HL-60/S4 (cell line): Measurements from ENCODE around the gene MUC5B.

Source experiments
- in situ Hi-C: fragments of 300-500 bp; cut with MboI; formaldehyde crosslinking; loops from 2 replicates; pipeline ENCODE4 v1.14.3; 2022; ENCODE audit warnings: low sequenced_read_pairs

MUC5B gene

DNA sequence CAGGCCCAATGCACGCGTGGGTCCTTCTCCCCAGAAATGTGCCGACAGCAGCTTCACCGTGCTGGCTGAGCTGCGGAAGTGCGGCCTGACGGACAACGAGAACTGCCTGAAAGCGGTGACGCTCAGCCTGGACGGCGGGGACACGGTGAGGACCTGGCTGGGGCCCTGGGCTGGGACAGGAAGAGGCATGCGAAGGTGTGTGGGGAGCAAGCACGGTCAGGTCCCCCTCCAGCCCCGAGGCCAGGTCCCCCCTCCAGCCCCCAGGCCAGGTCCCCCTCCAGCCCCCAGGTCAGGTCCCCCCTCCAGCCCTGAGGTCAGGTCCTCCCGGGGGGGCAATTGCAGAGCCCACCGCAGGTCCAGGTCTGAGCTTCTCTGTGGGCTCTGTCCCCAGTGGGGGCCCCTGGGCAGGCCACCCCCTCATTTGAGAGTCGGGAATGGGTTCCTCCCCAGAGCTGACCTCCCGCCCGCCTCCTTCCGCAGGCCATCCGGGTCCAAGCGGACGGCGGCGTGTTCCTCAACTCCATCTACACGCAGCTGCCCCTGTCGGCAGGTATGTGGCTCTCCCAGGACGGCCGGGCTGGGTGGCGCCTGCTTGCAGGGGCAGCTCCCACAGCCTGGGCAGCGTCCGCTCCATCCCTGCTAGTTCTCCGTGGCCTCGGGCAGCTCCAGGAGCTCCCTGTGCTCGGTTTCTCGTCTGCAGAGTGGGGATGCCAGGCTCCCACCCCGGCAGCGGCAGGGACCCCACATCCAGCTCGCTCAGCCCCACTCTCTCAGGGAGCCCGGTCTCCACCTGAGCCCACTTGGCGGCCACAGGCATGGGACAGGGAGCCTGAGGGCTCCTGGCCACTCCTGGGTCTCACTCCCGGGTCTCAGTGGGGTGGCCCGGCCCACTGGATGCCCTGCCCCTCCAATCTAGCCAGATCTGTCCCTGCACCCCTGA, 7.9 kb downstream of the MUC5B start:
- in situ Hi-C loops = no loop called here

DNA sequence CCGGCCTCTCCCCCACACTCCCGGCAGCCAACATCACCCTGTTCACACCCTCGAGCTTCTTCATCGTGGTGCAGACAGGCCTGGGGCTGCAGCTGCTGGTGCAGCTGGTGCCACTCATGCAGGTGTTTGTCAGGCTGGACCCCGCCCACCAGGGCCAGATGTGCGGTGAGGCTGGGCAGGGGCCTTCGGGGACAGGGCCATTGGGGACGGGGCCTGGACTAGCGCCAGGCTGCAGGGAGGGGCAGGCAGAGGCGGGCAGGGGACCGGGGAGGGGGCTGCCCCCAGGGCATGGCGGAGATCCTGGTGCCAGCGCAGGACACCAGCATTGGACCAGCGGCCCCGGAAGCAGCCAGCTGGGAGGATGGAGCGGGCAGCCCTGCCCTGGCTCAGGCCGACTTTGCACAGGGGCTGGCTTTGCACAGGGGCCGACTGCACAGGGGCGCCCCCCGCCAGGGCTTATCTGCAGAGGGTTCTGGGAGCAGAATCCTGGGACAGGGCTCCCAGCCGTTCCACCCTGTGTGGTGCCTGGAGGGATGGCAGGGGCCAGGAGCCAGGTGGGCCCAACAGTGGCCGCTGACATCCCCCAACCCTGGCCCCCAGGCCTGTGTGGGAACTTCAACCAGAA, 8.6 kb downstream of the MUC5B start:
- in situ Hi-C loops = no loop called here

DNA sequence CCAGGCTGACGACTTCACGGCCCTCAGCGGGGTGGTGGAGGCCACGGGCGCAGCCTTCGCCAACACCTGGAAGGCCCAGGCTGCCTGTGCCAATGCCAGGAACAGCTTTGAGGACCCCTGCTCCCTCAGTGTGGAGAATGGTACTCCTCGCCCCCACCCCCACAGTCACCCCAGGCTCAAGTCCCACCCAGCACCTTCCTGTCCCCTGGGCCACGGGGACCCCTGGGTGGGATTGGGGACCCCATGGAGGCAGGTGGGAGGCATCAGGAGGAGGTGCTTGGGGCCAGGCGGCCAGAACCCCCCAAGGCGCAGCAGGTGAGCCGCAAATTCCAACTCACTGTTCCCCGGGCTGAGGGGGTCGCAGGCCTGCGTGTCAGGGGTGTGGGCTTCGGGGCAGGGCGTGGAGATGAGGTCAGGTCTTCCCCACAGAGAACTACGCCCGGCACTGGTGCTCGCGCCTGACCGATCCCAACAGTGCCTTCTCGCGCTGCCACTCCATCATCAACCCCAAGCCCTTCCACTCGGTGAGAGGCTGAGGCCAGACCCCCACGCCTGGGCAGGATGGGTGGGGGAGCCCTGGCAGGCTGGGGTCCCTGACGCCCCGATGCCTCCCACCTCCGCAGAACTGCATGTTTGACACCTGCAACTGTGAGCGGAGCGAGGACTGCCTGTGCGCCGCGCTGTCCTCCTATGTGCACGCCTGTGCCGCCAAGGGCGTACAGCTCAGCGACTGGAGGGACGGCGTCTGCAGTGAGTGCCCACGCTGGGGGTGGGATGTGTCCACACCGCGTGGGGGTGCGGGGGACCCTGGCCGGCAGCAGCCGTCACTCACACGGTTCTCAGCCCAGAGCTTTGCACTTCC, 9.4 kb downstream of the MUC5B start:
- in situ Hi-C loops = no loop called here

DNA sequence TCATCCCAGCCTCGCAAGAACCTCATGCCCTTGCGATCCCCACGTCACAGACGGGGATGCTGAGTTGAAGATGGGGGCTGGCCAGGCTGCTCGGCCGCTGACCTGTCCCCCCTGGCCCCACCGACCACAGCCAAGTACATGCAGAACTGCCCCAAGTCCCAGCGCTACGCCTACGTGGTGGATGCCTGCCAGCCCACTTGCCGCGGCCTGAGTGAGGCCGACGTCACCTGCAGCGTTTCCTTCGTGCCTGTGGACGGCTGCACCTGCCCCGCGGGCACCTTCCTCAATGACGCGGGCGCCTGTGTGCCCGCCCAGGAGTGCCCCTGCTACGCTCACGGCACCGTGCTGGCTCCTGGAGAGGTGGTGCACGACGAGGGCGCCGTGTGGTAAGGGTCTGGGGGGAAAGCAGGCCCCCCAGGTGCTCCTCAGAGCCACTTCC, 10.0 kb downstream of the MUC5B start:
- in situ Hi-C loops = no loop called here

DNA sequence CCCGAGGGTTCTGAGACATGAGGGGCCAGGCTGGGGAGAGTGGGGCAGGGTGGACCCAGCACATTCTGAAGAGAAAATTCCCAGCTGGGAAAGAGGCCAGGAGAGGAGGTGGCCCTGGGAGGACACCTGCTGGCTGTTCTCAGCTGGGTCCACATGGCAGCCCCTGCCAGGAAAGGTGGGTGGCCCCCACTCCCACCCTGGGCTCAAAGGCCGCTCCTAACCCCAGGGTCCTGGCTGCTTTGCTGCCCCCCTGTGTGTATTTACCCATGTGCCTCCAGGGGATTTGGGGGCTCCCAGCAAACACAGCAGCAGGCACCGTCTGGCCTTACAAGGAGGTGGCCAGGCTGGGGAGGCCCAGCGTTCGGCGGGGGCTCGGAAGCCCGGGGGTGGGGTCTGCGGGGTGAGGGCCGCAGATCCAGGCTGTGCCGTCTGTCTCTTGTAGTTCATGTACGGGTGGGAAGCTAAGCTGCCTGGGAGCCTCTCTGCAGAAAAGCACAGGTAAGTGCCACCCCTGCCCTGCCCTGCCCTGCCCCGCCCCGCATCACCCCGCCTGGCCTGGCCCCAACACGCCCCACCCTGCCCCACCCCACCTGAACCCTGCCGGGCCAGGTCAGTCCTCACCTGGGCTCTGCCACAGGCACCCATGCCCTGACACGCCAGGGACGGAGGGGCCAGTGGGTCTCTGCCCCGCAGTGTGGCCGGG, 10.6 kb downstream of the MUC5B start:
- in situ Hi-C loops = no loop called here

DNA sequence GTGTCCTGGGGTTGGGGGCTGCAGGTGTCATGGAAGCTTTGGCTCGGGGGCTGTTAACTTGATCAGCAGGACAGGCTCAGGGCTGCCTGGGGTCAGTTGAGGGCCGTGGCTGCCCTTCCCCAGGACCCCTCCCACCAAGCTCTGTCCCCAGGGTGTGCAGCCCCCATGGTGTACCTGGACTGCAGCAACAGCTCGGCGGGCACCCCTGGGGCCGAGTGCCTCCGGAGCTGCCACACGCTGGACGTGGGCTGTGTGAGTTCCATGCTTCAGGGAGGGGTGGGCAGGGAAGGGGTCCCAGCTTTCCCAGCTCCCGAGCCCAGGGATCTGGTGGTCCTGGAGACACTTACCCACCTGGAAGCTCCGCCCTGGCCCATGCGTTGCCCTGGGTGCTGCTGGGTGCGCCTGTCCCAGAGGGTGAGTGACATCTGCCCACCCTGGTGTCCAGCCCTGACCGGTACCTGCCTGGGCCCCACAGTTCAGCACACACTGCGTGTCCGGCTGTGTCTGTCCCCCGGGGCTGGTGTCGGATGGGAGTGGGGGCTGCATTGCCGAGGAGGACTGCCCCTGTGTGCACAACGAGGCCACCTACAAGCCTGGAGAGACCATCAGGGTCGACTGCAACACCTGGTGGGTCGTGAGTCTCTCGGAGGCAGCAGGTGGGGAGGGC, 11.3 kb downstream of the MUC5B start:
- in situ Hi-C loops = no loop called here

DNA sequence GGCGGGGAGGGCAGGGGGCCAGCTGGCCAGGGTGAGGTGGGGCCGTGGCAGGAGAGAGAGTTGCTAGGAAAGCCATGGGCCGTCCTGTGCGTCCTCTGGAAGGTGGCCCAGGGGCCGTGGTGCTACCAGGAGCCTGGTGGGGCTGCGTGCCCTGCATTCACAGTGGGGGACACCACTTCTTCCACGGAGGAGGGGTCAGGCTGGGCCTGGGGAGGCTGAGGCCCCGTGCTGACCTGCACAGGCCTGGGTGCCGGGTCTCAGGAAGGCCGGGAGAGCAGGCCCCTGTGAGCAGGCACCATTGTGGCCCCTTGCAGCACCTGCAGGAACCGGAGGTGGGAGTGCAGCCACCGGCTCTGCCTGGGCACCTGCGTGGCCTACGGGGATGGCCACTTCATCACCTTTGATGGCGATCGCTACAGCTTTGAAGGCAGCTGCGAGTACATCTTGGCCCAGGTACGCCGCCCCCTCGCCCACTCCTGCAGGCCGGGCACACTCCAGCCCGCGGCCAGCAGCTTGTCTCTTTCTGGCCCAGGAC, 12.0 kb downstream of the MUC5B start:
- in situ Hi-C loops = no loop called here

DNA sequence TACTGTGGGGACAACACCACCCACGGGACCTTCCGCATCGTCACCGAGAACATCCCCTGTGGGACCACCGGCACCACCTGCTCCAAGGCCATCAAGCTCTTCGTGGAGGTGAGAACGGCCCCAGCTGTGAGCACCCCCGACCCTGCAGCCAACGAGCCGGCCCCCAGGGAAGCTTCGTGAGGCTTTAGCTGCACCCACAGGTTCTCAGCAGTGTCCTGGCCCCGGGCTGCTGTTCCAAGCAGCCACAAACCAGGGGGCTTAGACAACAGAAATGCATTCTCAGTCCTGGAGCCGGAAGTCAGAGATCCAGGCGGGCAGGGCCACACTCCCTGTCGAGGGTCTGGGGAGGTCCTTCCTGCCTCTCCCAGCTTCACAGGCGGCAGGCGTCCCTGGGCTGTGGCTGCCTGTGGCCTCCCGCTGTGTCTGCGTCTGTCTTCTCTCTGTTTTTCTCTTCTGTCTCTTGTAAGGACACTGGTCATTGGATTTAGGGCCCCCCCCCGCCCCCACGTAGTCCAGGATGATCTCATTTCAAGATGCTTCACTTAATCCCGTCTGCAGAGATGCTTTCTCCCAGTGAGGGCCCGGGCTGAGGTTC, 12.5 kb downstream of the MUC5B start:
- in situ Hi-C loops = no loop called here

DNA sequence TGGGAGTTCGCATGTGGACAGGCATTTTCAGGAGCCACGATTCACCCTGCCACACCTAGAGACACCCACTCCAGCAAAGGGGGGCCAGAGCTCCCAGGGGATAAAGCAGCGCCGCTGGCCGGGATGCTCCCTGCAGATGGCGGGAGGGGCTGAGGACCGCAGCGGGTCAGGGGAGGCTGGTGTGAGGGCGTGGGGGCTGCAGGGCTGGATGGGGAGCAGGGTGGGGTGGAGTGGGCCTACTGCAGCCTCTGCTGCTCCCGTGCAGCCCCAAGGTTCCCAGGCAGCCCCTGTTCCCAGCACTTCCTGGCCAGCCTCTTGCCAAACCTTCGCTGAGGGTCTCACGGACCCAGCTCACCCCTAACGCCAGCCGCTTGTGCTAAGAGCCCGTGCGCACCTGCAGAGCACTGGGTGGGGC, 13.0 kb downstream of the MUC5B start:
- in situ Hi-C loops = no loop called here

DNA sequence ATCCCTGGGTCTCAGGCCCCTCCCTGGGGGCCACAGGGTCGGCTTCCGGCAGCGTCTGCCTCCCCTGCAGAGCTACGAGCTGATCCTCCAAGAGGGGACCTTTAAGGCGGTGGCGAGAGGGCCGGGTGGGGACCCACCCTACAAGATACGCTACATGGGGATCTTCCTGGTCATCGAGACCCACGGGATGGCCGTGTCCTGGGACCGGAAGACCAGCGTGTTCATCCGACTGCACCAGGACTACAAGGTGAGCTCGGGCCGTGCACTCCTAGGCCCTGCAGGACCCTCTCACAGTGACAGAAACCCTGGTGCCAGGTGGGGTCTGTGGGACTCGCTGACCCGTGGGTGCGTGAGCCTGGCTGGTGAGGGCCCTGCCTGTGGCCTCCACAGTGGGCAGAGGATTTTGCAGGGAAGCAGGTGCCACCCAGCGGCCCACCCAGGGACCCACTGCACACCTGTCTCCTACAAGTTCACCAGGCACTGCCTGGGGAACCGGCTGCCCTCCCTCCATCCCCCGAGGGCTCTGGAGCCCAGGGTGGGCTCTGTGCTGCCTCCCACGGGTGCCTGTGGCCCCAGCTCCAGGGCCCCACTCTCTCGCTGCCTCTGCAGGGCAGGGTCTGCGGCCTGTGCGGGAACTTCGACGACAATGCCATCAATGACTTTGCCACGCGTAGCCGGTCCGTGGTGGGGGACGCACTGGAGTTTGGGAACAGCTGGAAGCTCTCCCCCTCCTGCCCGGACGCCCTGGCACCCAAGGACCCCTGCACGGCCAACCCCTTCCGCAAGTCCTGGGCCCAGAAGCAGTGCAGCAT, 13.7 kb downstream of the MUC5B start:
- in situ Hi-C loops = no loop called here

DNA sequence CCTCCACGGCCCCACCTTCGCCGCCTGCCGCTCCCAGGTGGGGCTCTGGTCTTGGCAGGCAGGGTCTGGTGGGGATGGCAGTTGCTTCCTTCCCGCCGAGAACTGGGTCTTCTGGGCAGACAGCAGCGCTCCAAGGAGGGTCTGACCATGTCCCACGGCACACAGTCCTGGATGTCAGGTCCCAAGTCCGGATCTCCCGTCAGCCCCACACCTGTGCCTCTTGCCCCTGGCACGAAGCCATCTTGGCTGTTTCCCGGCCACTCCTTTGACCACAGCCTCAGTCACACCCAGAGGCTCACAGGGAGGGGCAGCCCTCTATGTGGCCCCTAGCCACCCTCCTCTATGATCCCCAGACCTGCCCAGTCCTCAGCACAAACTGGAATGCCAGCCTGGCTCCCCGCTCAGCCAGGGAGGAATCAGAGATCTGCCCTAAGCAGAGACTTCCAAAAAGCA, 14.3 kb downstream of the MUC5B start:
- in situ Hi-C loops = no loop called here

DNA sequence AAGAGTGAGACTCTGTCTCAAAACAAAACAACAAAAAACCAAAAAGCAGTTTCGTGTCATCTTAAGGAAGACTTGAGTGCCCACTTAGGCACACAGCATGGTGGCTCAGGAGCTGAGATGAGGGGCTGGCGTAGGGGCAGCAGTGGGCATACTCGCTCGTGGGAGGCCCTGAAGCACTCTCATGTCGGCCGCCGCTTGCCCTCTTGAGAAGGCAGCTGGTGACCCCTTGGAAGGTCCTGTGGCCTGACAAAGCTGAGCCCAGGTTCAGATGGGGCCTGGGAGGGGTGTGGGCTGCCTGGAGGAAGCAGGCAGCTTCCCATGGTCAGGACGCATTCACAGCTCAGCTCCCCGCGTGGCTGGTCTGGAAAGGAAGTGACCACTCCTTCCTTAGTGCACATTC, 15.0 kb downstream of the MUC5B start:
- in situ Hi-C loops = no loop called here

DNA sequence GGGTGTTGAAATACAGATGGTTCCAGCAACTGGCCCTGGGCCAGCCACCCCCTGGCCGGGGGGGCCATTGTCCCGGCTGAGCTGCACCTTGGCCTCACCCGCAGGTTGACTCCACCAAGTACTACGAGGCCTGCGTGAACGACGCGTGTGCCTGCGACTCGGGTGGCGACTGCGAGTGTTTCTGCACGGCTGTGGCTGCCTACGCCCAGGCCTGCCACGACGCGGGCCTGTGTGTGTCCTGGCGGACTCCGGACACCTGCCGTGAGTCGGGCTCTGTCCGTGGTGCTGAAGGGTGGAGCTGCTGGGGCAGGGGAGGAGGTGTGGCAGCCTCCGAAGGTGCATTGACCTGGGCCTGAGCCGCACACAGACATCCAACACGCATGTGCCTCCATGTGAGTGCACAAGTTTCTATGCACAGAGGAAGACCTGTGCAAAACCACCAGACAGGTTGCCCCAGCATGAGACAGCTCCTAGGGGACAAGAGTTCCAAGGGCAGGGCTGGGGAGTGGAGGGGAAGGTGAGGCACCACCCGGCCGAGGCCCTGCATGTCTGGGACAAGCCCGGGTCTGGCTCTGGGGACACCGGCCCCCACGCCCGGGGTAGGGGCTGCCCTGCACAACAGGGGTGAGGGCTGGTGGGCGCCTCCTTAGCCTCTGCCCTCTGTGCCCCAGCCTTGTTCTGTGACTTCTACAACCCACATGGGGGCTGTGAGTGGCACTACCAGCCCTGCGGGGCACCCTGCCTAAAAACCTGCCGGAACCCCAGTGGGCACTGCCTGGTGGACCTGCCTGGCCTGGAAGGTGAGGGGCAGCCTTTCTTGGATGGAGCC, 16.1 kb downstream of the MUC5B start:
- in situ Hi-C loops = no loop called here

DNA sequence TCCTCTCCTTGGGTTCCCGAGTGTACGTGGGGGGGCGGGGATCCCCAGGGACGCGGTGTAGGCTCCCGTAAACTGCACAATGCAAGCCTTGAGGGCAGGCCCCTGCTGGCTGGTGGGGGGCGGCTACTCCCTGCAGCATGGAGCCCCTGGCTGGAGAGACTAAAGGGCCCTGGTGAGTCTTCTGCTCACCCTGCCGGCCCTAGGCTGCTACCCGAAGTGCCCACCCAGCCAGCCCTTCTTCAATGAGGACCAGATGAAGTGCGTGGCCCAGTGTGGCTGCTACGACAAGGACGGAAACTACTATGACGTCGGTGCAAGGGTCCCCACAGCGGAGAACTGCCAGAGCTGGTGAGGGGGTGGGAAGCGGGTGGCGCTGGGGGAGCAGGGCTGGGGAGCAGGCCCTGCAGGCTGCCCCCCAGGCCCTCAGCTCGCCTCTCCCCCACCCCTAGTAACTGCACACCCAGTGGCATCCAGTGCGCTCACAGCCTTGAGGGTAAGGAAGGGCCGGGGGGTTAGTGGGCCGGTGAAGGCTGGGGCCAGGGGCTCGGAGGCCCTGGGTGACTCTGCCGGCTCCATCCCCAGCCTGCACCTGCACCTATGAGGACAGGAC, 16.8 kb downstream of the MUC5B start:
- in situ Hi-C loops = no loop called here

DNA sequence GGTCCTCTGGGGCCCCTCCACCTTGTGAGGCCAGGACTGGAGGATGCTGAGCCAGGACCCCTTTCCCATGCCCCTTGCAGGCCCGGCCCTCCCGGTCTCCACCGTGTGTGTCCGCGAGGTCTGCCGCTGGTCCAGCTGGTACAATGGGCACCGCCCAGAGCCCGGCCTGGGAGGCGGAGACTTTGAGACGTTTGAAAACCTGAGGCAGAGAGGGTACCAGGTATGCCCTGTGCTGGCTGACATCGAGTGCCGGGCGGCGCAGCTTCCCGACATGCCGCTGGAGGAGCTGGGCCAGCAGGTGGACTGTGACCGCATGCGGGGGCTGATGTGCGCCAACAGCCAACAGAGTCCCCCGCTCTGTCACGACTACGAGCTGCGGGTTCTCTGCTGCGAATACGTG, 17.9 kb downstream of the MUC5B start:
- in situ Hi-C loops = no loop called here

DNA sequence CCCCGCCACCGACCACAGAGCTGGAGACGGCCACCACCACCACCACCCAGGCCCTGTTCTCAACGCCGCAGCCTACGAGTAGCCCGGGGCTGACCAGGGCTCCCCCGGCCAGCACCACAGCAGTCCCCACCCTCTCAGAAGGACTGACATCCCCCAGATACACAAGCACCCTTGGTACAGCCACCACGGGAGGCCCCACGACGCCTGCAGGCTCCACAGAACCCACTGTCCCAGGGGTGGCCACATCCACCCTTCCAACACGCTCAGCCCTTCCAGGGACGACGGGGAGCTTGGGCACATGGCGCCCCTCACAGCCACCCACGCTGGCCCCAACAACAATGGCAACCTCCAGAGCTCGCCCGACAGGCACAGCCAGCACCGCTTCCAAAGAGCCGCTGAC, 18.8 kb downstream of the MUC5B start:
- in situ Hi-C loops = no loop called here

DNA sequence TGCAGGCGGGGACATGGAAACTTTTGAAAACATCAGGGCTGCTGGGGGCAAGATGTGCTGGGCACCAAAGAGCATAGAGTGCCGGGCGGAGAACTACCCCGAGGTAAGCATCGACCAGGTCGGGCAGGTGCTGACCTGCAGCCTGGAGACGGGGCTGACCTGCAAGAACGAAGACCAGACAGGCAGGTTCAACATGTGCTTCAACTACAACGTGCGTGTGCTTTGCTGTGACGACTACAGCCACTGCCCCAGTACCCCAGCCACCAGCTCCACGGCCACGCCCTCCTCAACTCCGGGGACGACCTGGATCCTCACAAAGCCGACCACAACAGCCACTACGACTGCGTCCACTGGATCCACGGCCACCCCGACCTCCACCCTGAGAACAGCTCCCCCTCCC, 19.4 kb downstream of the MUC5B start:
- in situ Hi-C loops = no loop called here
